Uterus (tissue), 4 donors: ENCODE results near the gene SMIM43. TPM values are rescaled to one million over a fixed set of nuclear protein-coding genes. Genes with fewer than 3 reads are reported as not detected.

ENCODE experiments used
- DNase-seq, 2 donors: peaks; one replicate each; pipeline ENCODE4 v3.0.0-alpha.2; 2019 to 2020
- H3K27ac ChIP-seq, 2 donors: fragments of 200-600 bp; sonication (generic); 1 replicate in 1 of 2; 2 replicates in 1 of 2; pipeline ENCODE4 v1.5.1; 2016 to 2018
- H3K27me3 ChIP-seq, 2 donors: fragments of 200-600 bp; sonication (generic); one replicate each; pipeline ENCODE4 v1.5.1; 2018 to 2019; ENCODE audit warnings: control low read depth in 1 of 2
- H3K36me3 ChIP-seq, 2 donors: fragments of 200-600 bp; sonication (generic); one replicate each; pipeline ENCODE4 v1.5.1; 2019; ENCODE audit warnings: control low read depth in 1 of 2
- H3K4me1 ChIP-seq, 2 donors: fragments of 200-600 bp; sonication (generic); one replicate each; pipeline ENCODE4 v1.5.1; 2018 to 2019; ENCODE audit warnings: control low read depth in 1 of 2
- H3K4me3 ChIP-seq, 2 donors: fragments of 200-600 bp; sonication (generic); 1 replicate in 1 of 2; 2 replicates in 1 of 2; pipeline ENCODE4 v1.5.1; 2018 to 2019; ENCODE audit warnings: mild to moderate bottlenecking in 1 of 2
- H3K9me3 ChIP-seq, 2 donors: fragments of 200-600 bp; sonication (generic); one replicate each; pipeline ENCODE4 v1.5.1; 2019; ENCODE audit warnings: control low read depth in 1 of 2
- CTCF ChIP-seq, 4 experiments: fragments of 200-600 bp in 2 of 4; fragments of 450-650 bp in 2 of 4; sonication (generic) in 2 of 4; IDR thresholded peaks; one replicate each; pipeline ENCODE4 v1.5.1; 2016 to 2019; ENCODE audit warnings: antibody characterized with exemption in 4 of 4, mild to moderate bottlenecking in 2 of 4, moderate library complexity in 1 of 4
- POLR2A ChIP-seq, 2 donors: fragments of 450-650 bp; IDR thresholded peaks; one replicate each; pipeline ENCODE4 v1.6.1; 2016; ENCODE audit warnings: antibody characterized with exemption in 2 of 2, mild to moderate bottlenecking in 1 of 2, moderate library complexity in 1 of 2
- intact Hi-C: fragments of 100-400 bp; cut with DNase I; formaldehyde crosslinking; loops from one replicate; pipeline ENCODE4 v1.15.1; 2023; ENCODE audit warnings: low total_unique reads
- total RNA-seq, 4 donors: library from RNA; depleted of rRNA in 3 of 4; stranded (reverse); fragments of >200 nt in 3 of 4; gene quantifications; one replicate each; pipeline versions ENCODE4 v1.1.0 to v1.2.4, GENCODE V29; 2014 to 2023
- donor health status: DM: yes; HTN: yes; CAD: no.

SMIM43 gene
- total RNA-seq, 4 donors from 2014 or later, result 0.41 TPM; not detected in 3

GRCh38 chr4:121742794-121743193 lies 22.2 kb downstream of the SMIM43 start:
- no peak for DNase-seq
- no peaks in the 10 kb centered on the region for H3K4me1 ChIP-seq
- no peaks in the 10 kb centered on the region for H3K9me3 ChIP-seq
- H3K27ac ChIP-seq, result no peak overlapping the region
- TF ChIP-seq CTCF (IDR thresholded peaks at IDR 0.05) (no peak), POLR2A (IDR thresholded peaks at IDR 0.05) (no peak)
- H3K36me3 ChIP-seq, result no peaks in the 10 kb centered on the region
- no peak overlapping the region for H3K4me3 ChIP-seq
- intact Hi-C loops, result no loop called here
- H3K27me3 ChIP-seq, result no peaks in the 10 kb centered on the region

GRCh38 chr4:121741751-121742150 lies 23.2 kb downstream of the SMIM43 start:
- no peak overlapping the region for H3K4me3 ChIP-seq
- TF ChIP-seq CTCF (IDR thresholded peaks at IDR 0.05) (no peak), POLR2A (IDR thresholded peaks at IDR 0.05) (no peak)
- no peaks in the 10 kb centered on the region for H3K9me3 ChIP-seq
- no peaks in the 10 kb centered on the region for H3K36me3 ChIP-seq
- intact Hi-C loops, result no loop called here
- no peaks in the 10 kb centered on the region for H3K4me1 ChIP-seq
- no peak overlapping the region for H3K27ac ChIP-seq
- no peaks in the 10 kb centered on the region for H3K27me3 ChIP-seq
- no peak for DNase-seq

- no peak for DNase-seq
Observed at GRCh38 chr4:121740796-121741409, 24.1 kb downstream of the SMIM43 start.

GRCh38 chr4:121739575-121739974 lies 25.4 kb downstream of the SMIM43 start:
- no peak overlapping the region for H3K4me3 ChIP-seq
- no peaks in the 10 kb centered on the region for H3K36me3 ChIP-seq
- H3K27ac ChIP-seq, result no peak overlapping the region
- no peak for DNase-seq
- no peaks in the 10 kb centered on the region for H3K4me1 ChIP-seq
- H3K27me3 ChIP-seq, result no peaks in the 10 kb centered on the region
- H3K9me3 ChIP-seq, result no peaks in the 10 kb centered on the region
- TF ChIP-seq CTCF (IDR thresholded peaks at IDR 0.05), result no peak
- TF ChIP-seq POLR2A (IDR thresholded peaks at IDR 0.05), result no peak
- intact Hi-C loops, result no loop called here

More at GRCh38 chr4:121740796-121741409, 24.1 kb downstream of the SMIM43 start:
- H3K4me3 ChIP-seq, result no peak overlapping the region
- no peaks in the 10 kb centered on the region for H3K27me3 ChIP-seq
- no peak for TF ChIP-seq CTCF (IDR thresholded peaks at IDR 0.05)
- no peak for TF ChIP-seq POLR2A (IDR thresholded peaks at IDR 0.05)
- H3K27ac ChIP-seq, result no peak overlapping the region
- no peaks in the 10 kb centered on the region for H3K9me3 ChIP-seq
- no peaks in the 10 kb centered on the region for H3K36me3 ChIP-seq
- intact Hi-C loops, result no loop called here
- H3K4me1 ChIP-seq, result no peaks in the 10 kb centered on the region

- no peak for TF ChIP-seq POLR2A (IDR thresholded peaks at IDR 0.05)
- no peak for TF ChIP-seq CTCF (IDR thresholded peaks at IDR 0.05)
- intact Hi-C loops, result no loop called here
- H3K4me1 ChIP-seq, result no peaks in the 10 kb centered on the region
- H3K27me3 ChIP-seq, result no peaks in the 10 kb centered on the region
- H3K4me3 ChIP-seq, result no peak overlapping the region
- no peaks in the 10 kb centered on the region for H3K36me3 ChIP-seq
- no peaks in the 10 kb centered on the region for H3K9me3 ChIP-seq
- no peak for DNase-seq
- H3K27ac ChIP-seq, result no peak overlapping the region
Observed at GRCh38 chr4:121738780-121739535, 26.0 kb downstream of the SMIM43 start.
